GM19452 (cell line): Measurements from ENCODE around the gene TSHZ1.
"Not testable (repeated sequence)": the region's sequence is repeated elsewhere in the genome, so short reads cannot be mapped to it uniquely, and the experiment has no call there.

Experiments
- ATAC-seq: cut with Tn5 transposase; IDR thresholded peaks from one replicate; pipeline ENCODE4 v1.9.1; 2021; ENCODE audit not compliant: unreplicated experiment

TSHZ1 gene

DNA sequence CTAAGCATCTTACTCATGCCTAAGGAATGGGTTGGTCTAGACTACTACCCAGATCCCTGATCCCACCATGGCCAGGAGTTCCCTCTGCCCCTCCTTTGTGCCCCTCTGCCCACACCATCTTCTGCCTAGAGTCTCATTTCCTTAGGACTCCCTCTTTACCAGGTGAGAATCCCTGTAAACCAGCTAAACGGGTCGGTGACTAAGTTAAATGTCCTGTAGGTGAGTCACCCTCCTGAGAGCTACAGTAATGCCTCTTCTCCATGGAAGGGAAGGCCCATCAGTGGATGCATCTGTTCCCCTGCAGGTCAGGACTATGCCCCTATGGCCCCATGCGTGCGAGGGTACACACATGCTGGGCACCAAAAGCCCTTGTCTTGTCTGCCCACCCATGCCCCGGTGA is 27.1 kb upstream of the TSHZ1 start:
- no peak for ATAC-seq

DNA sequence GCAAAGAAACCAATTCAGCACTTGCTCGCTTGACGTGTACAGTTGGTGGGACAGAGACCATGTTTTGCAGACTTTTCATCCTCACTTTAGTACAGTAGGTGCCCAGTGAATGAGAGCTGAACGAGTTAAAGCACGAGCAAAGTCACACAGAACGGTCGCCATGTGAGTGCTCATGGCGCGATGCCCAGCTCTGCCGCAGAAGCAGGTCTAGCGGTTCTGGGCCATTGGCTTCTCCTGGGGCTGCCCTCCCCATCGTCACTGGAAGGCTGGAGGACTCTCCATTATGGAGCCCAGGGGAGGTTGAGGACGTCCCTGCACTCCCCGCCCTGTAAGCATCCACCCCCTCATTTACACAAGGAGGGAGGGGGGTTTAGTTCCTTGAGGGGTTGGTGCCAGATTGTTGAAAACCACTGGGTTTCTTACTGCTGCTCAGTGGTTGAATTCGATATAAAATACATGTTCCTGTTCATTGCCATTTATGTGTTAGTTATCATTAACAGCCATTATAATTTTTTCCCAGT is 26.6 kb upstream of the TSHZ1 start:
- ATAC-seq = no peak

DNA sequence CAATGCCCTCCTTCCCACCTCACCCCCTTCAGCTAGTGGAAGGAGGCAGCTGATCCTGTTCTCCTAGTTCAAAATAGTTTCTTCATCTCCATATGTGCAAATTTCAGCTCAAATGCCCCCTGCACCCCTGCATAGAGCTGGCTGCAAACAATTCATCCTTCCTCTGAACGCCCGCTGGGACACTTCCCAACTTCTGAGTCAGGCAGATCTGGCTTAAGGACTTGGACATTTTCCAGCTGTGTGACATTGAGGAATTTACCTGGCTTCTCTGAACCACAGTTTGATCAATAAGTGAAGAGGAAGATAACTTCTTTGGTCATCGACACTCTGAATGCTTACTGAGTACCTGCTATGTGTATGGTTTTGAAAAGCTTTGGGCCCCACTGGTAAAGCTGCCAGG is 25.1 kb upstream of the TSHZ1 start:
- ATAC-seq = no peak

DNA sequence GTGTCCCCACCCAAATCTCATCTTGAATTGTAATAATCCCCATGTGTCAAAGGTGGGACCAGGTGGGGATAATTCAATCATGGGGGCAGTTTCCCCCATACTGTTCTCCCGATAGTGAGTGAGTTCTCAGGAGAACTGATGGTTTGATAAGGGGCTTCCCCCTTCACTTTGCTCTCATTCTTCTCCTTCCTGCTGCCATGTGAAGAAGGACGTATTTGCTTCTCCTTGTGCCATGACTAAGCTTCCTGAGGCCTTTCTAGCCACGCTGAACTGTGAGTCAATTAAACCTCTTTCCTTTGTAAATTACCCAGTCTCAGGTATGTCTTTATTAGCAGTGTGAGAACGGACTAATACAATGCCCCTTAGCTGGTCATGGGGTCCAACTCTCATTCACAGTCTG is 22.9 kb upstream of the TSHZ1 start:
- not testable (repeated sequence) for ATAC-seq

DNA sequence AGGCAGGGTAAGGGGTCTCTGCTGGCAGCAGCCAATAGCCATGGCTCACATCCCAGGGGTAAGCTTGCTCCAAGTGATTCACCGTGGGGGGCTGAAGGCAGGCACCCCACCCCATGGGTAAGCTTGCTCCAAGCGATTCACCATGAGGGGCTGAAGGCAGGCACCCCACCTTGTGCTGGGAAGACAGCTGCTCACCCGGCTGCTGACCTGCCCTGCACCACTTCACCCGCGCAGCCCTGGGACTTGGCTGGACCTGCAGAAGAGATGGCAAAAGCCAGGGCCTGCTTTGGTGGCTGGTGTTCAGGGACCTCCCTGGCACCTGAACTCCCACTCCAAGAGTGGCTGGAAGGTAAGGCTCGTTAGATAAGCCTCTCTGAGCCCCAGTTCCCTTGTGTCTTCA is 20.9 kb upstream of the TSHZ1 start:
- ATAC-seq = no peak

DNA sequence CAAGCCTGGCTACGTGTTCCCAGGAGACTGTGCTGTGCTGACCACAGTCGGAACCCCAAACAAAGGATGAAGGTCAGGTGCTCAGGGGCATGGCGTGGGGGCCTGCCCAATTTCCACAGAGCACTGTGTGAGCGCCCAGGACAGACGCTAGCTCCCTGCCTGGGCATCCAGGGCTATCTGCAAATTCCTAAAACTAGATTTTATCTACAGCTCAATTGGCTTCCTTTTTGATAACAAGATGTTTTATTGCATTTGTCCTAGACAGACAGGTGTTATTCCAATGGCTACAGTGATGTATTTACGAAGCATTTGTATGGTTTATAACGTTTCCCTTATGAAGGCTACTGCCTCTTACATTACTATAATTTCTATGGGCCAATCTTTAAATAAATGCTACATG is 17.7 kb upstream of the TSHZ1 start:
- ATAC-seq = no peak

DNA sequence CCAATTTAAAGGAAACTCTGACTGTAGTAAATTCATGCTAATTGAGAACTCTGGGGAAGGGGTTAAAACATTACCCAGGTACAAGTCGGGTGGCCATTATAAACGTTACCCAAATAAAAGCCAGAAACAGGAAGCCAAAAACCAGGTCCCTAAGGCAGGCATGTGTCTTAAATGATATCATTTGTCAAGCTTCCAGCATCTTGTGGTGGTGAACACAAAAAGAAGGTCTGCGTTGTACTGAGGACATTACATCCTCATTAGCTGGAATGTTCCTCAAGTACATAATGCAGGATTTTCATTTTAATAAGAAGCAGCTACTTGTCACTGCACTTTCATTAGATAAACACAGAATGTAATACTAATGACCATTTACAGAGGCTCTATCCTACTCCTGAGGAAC is 12.6 kb upstream of the TSHZ1 start:
- ATAC-seq = no peak

DNA sequence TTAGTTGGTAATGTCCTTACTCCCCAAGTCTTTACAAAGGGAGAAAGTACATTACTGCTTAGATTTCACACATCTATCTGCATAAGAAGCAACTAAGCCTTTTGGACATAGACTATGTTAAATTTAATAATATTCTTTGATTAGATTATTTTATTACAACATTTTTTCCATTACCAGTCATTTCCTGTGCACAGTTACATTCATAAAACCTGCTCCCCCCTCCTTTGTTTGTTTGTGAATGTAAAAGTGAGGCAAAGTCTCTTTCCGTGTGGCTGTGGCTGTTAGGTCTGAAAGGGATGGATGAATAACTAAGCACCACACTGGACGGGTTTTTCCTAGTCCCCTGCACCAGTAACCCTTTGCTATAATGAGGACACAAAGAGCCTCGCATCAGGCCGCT is 11.3 kb upstream of the TSHZ1 start:
- no peak for ATAC-seq

DNA sequence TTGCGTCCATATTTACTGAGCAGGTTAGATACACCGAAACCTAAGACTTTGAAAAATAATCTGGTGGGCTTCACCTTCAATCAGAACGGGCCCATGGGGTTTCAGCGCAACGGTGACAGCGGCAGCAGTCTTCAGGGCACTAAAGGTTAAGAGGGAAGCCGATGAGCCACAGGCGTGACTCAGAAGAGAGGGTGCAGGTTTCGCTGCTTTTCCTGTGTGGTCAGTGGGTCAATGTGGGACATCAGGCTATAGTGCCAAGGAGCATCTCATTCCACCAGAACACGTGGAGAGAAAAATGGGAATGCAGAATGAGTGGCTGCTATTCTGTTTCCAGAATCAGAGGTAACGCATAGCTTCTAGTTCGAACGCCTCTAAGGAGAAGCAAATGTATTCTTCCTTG is 10.5 kb upstream of the TSHZ1 start:
- no peak for ATAC-seq

DNA sequence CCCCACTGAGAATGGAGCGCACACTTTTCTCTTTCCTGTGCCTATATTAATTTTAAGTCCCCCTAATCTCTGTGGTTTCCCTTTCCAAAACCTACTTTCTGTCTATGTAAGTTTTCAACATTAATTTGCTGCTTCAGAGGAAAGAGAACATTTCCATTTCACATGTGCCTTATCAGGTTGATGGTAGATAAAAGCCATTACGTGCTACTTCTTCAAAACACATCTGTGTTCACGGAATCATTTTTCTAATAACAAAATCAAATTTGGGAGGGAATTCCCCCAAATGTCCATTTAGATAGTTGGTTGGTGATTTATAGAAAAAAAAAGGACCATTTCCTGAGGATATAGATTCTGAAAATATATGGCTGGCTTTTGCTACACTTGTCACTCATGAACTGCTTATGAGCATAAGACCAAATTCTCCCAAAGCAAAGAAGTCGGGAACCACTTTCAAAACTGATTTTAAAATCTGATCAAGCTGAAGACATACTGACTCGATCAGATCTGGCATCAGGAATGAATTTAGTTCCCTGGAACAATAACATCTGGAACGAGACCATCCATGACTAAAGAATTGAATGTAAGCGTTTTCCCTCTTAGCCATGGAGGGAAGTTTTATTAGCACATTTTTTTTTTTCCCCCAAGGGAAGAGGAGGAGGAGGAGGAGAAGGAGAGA is 9.9 kb upstream of the TSHZ1 start:
- ATAC-seq = no peak

DNA sequence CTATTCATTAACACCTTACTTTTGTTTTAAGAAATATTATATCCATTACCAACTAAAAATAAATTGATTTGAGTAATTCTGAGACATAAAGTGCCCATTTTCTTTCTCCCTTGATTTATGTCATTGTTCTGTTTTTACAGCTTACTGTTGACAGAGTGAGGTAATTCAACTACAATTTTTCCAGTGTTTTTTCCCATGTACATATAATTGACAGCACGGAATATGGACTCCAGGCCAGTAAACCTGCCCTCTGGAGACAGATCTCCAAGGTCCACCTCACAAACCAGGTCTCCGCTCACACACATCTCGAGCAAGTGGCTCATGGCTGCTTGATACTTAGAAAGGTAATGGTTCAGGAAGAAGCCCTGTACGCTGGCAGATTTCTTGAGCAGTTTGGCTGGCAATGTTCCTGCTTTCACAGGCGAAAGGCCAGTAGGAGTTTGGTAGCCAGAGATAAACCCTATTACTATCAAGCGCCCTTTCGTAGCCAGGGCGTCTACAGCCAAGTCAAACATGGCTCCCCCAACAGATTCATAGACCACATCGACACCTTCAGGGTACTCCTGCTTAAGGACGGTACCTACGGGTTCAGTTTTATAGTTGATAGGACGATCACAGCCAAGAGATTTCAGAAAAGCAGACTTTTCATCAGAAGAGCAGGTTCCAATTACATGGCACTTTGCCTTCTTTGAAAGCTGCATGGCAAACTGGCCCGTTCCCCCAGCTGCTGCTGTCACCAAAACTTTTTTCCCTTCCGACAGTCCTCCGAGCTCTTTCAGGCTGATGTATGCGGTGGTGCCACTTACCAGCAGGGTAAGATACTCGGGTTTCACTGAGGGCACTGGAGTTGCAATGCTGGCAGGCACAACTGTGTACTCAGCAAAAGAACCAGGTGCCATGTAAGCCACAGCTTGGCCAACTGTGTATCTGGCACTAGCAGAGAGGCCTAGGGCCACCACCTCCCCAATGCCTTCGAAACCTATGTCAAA is 9.0 kb upstream of the TSHZ1 start:
- ATAC-seq = no peak

DNA sequence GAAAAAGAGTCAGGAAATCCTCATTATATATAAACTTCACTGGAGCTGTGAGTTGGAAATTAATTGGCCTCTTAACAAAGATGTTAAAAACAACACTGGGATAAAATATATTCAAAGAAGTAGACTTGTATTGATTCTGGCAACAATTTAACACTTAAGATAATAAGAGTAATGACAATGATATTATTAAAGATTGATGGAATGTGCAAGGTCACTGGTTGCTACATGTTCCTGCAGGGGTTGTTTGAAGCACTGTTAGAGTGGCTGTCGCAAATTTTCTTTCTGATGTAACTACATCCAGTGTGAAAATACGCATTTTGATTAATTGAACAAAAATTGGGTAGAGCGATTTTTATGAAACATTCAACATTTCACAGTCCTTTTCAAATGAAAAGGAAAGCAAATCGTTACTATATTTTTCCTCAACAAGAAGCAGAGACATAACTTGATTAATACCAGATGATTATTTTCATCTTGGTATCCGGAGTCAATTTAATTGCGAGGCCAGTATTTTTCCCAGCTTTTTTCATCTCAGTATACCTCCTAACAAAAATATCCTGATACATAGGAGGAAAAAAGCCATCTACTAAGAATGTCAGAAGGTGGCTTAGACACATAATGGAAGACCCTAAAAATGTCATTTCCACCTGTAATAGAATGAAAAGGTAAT is 7.8 kb upstream of the TSHZ1 start:
- no peak for ATAC-seq

DNA sequence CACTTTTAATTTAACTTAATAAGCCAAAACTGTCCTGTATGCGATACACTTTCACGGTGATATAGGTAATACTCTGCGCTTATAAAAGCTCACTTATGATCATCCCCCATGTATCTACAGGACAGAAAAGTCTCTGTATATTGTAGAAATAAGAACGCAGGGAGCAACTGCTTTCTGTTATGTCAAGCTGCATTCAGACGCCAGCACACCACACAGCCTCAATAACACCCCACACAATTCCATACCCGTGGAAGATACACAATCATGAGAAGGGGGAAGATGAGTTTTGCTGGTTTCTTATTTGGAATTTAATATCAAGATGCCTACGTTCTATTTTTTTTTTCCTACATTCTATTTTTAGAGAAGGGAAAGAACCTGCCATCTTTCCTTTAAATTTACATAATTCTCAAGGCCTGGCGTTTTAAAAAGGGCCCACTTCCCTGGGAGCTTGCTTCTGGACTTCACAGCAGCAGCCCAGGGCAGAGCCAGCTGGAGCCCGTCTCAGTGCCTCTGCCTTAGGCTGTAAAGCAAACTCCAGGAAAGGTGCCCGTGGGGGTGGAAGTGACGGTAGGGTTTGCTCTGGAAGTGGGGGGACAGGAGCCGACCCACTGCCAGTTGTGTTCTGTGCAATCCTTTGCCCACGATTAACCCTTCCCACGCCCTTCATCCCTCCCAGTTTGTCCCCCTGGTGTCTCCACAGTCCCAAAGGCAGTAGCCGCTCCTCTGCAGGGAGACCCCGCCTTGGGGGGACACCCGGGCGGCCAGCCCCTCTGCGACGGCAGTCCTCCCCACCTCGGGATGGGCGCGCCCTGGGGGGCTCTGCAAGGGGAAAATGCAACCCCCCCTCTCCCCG is 7.0 kb upstream of the TSHZ1 start:
- no peak for ATAC-seq

DNA sequence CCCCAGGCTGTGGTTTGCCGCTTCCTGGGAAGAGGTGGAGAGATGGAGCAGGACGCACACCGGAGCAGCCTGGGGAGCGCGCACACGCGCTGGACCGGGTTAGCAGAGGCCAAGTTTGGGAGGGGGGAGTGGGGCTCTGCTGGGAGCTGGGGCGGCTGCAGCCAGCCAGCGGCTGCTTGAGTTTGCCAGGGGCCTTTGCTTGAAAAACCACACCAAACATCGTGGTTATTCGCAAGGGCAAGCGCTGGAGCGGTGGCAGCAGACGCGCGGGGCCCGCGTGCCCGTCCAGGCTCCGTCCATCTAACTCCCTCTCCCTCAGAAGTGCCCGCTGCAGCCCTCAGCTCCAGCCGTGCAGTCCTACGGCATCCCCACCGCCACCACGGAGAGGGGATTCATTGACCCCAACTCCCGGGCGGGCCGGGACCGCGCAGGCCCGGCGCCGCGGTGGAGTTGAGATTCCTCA is 6.3 kb upstream of the TSHZ1 start:
- ATAC-seq = no peak

DNA sequence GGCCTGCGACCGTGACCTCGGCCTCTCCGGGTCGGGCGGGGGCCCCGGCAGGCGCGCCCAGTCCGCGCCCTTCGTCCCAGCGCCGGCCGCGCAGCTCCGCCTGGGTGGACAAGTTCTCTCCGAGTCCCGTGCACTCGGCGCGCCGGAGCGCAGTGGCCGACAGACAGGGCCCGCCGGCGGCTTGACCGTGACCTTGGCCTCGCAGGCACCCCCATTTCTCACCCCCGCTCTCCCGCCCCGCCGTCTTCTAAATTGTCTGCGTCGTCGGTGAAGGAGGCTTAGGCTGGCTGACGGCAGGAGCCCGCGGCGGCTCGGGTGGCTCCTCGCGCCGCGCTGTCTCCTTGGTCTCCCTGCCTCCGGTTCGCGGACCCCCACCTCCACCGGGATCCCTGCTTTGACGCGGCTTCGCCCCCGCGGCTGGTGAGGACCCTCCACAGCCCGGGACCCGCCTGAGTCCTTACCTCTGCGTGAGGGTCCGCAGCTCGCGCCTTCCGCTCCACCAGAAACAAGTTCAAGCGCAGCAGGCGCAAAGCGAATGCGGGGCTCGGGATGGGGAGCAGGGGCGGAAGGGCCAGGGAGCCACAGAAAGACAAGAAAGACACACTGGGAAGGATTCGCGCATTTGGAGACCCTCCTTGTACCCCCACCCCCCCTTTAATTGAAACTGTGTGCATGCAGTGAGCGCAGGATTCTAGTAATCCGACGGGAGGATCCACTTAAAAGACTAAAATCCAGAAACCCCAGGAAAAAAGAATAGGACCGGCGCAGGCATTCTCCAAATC is 5.7 kb upstream of the TSHZ1 start:
- ATAC-seq = no peak

DNA sequence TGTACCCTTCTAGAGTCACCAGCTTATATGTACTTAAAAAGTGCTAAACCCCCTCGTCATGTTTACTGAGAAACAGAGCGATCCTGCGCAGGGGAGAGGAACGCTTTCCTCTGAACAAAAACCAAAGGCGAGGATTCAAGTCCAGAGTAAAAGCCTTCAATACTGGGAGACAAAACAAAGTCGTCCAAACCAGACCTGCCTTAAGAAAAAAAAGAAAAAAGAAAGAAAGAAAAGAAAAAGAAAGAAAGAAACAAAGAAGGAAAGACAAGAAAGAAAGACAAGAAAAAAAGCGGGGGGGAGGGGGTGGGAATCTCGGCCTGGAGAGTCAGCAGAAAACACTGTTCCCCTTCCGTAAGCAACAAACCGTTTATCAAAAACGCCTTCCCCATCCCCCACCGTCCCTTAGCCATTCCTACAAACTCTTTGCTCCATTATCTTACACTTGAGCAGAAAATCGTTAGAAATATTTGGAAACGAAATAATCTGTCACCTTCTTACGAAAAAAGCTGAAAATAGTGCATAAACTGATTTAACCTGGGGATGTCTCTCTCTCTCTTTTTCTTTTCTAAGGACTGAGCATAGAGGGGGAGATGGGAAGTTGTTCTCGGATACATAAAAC is 5.0 kb upstream of the TSHZ1 start:
- ATAC-seq = no peak

DNA sequence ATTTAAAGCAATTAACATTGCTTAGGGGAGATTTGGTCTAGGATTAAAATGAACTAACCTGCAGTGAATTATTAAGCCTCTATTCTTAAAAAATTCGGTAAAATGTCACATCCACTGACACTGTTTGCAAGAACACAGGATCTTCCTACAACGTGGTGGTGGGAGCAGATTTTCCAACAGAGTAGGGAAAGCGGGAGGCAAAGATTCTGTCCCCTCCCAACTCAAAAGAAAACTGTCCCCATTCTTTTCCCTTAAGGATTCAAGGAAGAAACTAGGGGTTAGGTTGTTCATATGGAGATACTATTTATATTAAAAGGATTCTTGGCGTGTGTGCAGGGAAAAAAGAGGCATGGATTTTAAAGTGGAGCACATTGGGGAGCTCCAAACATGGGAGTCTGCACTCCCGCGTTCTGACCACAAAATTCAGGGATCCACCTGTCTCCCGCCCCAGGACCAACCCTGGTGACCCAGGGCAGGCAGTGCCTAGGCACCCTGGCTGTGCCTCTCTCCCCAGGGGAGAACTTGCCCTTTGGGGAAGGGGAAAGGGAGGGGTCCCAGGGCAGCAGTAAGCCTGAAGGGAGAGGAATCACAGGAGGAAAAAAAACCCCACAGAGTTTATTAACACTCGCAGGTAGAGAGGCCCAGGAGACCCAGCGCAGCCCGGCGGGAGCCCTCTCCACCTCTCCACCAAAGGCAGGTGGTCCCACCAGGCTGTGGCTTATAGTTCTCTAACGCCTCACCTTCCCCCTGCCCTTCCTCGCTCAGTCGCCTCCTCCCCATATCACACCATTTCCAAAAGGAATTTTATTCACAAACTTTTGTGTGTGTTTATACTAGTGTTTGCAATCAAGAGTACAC is 3.9 kb upstream of the TSHZ1 start:
- no peak for ATAC-seq
